GM18499 (cell line): ENCODE data around the gene SMG5.

Experiments used
- ATAC-seq: cut with Tn5 transposase; IDR thresholded peaks from one replicate; pipeline ENCODE4 v1.9.1; 2021; ENCODE audit warnings: moderate number of reproducible peaks; ENCODE audit not compliant: insufficient read depth, unreplicated experiment

The SMG5 gene

GRCh38 chr1:156283521-156283920 is 896 bp upstream of the SMG5 start:
- ATAC-seq = no peak

- no peak for ATAC-seq
Measured at GRCh38 chr1:156281693-156282478, 739 bp downstream of the SMG5 start.

GRCh38 chr1:156281281-156281680 is 1.3 kb downstream of the SMG5 start:
- ATAC-seq = no peak

GRCh38 chr1:156279837-156280236 is 2.8 kb downstream of the SMG5 start:
- ATAC-seq = no peak

GRCh38 chr1:156276966-156277381 is 5.7 kb downstream of the SMG5 start:
- no peak for ATAC-seq

- ATAC-seq = no peak
Measured at GRCh38 chr1:156276532-156276931, 6.1 kb downstream of the SMG5 start.

- no peak for ATAC-seq
Measured at GRCh38 chr1:156270314-156270713, 12.3 kb downstream of the SMG5 start.

GRCh38 chr1:156268336-156268735 is 14.3 kb downstream of the SMG5 start:
- ATAC-seq = no peak

- no peak for ATAC-seq
Measured at GRCh38 chr1:156266051-156266450, 16.6 kb downstream of the SMG5 start.

- ATAC-seq = no peak
Measured at GRCh38 chr1:156263288-156263655, 19.4 kb downstream of the SMG5 start.

- ATAC-seq = no peak
Measured at GRCh38 chr1:156262461-156263287, 20.0 kb downstream of the SMG5 start.

- no peak for ATAC-seq
Measured at GRCh38 chr1:156260896-156261295, 21.7 kb downstream of the SMG5 start.

GRCh38 chr1:156259805-156260204 is 22.8 kb downstream of the SMG5 start:
- ATAC-seq = no peak

GRCh38 chr1:156258859-156259258 is 23.8 kb downstream of the SMG5 start:
- no peak for ATAC-seq

- no peak for ATAC-seq
Measured at GRCh38 chr1:156257711-156258110, 24.9 kb downstream of the SMG5 start.

GRCh38 chr1:156253634-156254033 is 29.0 kb downstream of the SMG5 start:
- no peak for ATAC-seq

GRCh38 chr1:156251527-156251926 is 31.1 kb downstream of the SMG5 start:
- ATAC-seq = no peak

GRCh38 chr1:156249593-156249992 is 33.0 kb downstream of the SMG5 start:
- no peak for ATAC-seq

GRCh38 chr1:156248323-156248683 is 34.3 kb downstream of the SMG5 start:
- ATAC-seq = no peak

GRCh38 chr1:156247460-156248322 is 34.9 kb downstream of the SMG5 start, which contains the start of gene PAQR6:
PAQR6 (minus strand) TSS chr1:156248056; CDS start chr1:156246731, 1,325 bp downstream.
- ATAC-seq = no peak
